Neural cell (in vitro differentiated cells): ENCODE results near the gene SOX18.

ENCODE experiments used
- CTCF ChIP-seq: fragments of 450-650 bp; IDR thresholded peaks from 2 replicates; pipeline ENCODE4 v1.5.1; 2014; ENCODE audit warnings: antibody characterized with exemption, mild to moderate bottlenecking, moderate library complexity; ENCODE audit not compliant: poor library complexity, severe bottlenecking
- EP300 ChIP-seq: fragments of 450-650 bp; conservative IDR thresholded peaks from 2 replicates; pipeline ENCODE4 v1.6.1; 2014; ENCODE audit warnings: antibody characterized with exemption, mild to moderate bottlenecking, moderate library complexity; ENCODE audit not compliant: poor library complexity, severe bottlenecking
- TF ChIP-seq, protein P1 (sequence below): IDR thresholded peaks from 2 replicates; pipeline ENCODE4 v1.6.1; 2012; ENCODE audit warnings: borderline replicate concordance

- TF ChIP-seq CTCF (no peak), EP300 (no peak)
- TF ChIP-seq, protein P1, sequence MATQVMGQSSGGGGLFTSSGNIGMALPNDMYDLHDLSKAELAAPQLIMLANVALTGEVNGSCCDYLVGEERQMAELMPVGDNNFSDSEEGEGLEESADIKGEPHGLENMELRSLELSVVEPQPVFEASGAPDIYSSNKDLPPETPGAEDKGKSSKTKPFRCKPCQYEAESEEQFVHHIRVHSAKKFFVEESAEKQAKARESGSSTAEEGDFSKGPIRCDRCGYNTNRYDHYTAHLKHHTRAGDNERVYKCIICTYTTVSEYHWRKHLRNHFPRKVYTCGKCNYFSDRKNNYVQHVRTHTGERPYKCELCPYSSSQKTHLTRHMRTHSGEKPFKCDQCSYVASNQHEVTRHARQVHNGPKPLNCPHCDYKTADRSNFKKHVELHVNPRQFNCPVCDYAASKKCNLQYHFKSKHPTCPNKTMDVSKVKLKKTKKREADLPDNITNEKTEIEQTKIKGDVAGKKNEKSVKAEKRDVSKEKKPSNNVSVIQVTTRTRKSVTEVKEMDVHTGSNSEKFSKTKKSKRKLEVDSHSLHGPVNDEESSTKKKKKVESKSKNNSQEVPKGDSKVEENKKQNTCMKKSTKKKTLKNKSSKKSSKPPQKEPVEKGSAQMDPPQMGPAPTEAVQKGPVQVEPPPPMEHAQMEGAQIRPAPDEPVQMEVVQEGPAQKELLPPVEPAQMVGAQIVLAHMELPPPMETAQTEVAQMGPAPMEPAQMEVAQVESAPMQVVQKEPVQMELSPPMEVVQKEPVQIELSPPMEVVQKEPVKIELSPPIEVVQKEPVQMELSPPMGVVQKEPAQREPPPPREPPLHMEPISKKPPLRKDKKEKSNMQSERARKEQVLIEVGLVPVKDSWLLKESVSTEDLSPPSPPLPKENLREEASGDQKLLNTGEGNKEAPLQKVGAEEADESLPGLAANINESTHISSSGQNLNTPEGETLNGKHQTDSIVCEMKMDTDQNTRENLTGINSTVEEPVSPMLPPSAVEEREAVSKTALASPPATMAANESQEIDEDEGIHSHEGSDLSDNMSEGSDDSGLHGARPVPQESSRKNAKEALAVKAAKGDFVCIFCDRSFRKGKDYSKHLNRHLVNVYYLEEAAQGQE = no peak
Observed at GRCh38 chr20:64067005-64067632, 17.7 kb upstream of the SOX18 start.
